Measurements from ENCODE around the gene ZFAND6.

DNA sequence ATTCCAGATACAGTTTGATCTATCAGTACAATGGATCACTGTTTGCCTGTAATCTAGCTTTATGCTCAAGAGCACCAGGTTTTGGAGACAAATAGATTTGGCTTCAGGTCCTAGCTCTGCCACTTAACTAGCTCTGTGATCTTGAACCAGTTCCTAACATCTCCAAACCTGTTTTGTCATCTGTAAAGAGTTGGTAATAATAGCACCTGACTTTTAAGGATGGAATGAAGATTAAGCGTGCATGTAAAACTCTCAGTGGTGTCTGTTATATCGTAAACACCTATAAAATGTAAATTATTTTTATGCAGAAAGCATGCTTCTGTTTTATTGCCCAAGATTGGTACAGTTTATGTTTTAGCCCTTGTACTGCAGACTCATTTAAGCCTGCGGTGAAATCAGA, 36.5 kb downstream of the ZFAND6 start:
- TF ChIP-seq POLR2AphosphoS5 (IDR thresholded peaks at IDR 0.05; ENCODE audit: low read depth, low read length) (no peak), POLR2A (IDR thresholded peaks at IDR 0.05; ENCODE audit: low read depth, low read length) (no peak), TAF1 (IDR thresholded peaks at IDR 0.05; ENCODE audit: borderline replicate concordance, low read depth, low read length) (no peak)

Data from GM12892 (cell line).